ENCODE measurements around the gene PLB1. TPM values are rescaled to one million over a fixed set of nuclear protein-coding genes. Genes with fewer than 3 reads are reported as not detected.

PLB1 gene
- total RNA-seq, 2 experiments from 2014 or later: not detected

DNA sequence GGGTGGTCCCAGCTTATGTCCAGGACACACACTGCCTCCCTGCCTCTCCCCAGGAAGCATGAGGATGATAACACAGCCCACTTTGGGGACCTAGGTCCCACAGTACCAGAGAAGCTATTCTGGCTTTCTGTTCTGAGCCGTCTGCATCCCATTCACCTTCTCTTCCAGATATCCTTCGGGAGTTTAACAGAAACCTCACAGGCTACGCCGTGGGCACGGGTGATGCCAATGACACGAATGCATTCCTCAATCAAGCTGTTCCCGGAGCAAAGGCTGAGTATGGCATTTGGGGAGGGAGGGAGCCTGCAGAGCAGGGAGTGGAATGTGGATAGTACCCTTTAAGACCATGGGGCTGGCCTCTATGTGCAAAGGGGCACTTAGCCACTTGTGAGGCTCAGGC, 102.6 kb downstream of the PLB1 start:
- Histone ChIP-seq H3K36me3 (ENCODE audit: insufficient read depth, low read length) (no peaks in the 10 kb centered on the region), H3K4me1 (ENCODE audit: insufficient read depth, low read length, poor library complexity, severe bottlenecking) (no peaks in the 10 kb centered on the region), H3K27ac (ENCODE audit: low read depth, low read length, poor library complexity, severe bottlenecking) (no peak overlapping the region), H3K4me2 (ENCODE audit: low read length) (no peak overlapping the region), H3K9me2 (ENCODE audit: insufficient read depth, low read length) (no peaks in the 10 kb centered on the region), H3K4me3 (ENCODE audit: low read depth, low read length, poor library complexity, severe bottlenecking) (no peak overlapping the region), H3K9me3 (ENCODE audit: low read length) (no peaks in the 10 kb centered on the region), H3K79me2 (ENCODE audit: insufficient read depth, low read depth, low read length) (no peaks in the 10 kb centered on the region), H2AFZ (ENCODE audit: low read length) (no peak overlapping the region), H4K20me1 (ENCODE audit: insufficient read depth, low read length) (no peaks in the 10 kb centered on the region)
- no peak for DNase-seq (ENCODE audit: low spot score)
- intact Hi-C loops (cut with micrococcal nuclease; ENCODE audit: unreplicated experiment): no loop called here
- no TSS peak for BruUV-seq (replicated peaks)
- CTCF ChIA-PET (ENCODE audit: unreplicated experiment): no interaction called here
- POLR2A ChIA-PET: no interaction called here
- no peak for TF ChIP-seq EZH2phosphoT487 (IDR thresholded peaks at IDR 0.05; ENCODE audit: borderline replicate concordance, low read depth, low read length)
- TF ChIP-seq, protein P1, sequence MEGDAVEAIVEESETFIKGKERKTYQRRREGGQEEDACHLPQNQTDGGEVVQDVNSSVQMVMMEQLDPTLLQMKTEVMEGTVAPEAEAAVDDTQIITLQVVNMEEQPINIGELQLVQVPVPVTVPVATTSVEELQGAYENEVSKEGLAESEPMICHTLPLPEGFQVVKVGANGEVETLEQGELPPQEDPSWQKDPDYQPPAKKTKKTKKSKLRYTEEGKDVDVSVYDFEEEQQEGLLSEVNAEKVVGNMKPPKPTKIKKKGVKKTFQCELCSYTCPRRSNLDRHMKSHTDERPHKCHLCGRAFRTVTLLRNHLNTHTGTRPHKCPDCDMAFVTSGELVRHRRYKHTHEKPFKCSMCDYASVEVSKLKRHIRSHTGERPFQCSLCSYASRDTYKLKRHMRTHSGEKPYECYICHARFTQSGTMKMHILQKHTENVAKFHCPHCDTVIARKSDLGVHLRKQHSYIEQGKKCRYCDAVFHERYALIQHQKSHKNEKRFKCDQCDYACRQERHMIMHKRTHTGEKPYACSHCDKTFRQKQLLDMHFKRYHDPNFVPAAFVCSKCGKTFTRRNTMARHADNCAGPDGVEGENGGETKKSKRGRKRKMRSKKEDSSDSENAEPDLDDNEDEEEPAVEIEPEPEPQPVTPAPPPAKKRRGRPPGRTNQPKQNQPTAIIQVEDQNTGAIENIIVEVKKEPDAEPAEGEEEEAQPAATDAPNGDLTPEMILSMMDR (conservative IDR thresholded peaks at IDR 0.05; ENCODE audit: low read length): no peak

DNA sequence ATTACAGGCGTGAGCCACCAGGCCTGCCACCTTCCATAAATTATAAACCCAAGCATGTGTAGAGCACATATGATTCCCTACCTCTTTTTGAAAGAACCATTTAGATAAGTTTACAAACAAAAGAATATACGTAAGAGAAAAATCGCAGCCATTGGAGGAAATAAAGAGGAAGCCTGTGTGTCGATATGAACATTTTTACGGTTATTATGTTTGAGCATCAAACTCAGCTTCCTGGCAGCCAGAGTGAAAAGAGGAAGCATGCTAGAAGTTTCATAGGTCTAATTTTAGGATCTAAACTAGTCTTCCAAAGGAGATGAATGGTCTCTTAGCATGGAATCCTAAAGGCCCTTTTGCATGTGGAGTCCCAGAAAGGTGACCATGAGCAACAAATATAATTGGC, 104.3 kb downstream of the PLB1 start:
- CTCF ChIA-PET (ENCODE audit: unreplicated experiment): no interaction called here
- TF ChIP-seq, protein P1 (conservative IDR thresholded peaks at IDR 0.05; ENCODE audit: low read length): no peak
- TF ChIP-seq EZH2phosphoT487 (IDR thresholded peaks at IDR 0.05; ENCODE audit: borderline replicate concordance, low read depth, low read length): no peak
- H3K4me2 ChIP-seq (ENCODE audit: low read length): no peak overlapping the region
- H3K36me3 ChIP-seq (ENCODE audit: insufficient read depth, low read length): no peaks in the 10 kb centered on the region
- H3K27ac ChIP-seq (ENCODE audit: low read depth, low read length, poor library complexity, severe bottlenecking): no peak overlapping the region
- H3K4me1 ChIP-seq (ENCODE audit: insufficient read depth, low read length, poor library complexity, severe bottlenecking): no peaks in the 10 kb centered on the region
- H3K4me3 ChIP-seq (ENCODE audit: low read depth, low read length, poor library complexity, severe bottlenecking): no peak overlapping the region
- H2AFZ ChIP-seq (ENCODE audit: low read length): no peak overlapping the region
- no peak for DNase-seq (ENCODE audit: low spot score)
- H3K9me3 ChIP-seq (ENCODE audit: low read length): no peaks in the 10 kb centered on the region
- POLR2A ChIA-PET: no interaction called here
- BruUV-seq (replicated peaks): no TSS peak
- no peaks in the 10 kb centered on the region for H3K9me2 ChIP-seq (ENCODE audit: insufficient read depth, low read length)
- H4K20me1 ChIP-seq (ENCODE audit: insufficient read depth, low read length): no peaks in the 10 kb centered on the region
- intact Hi-C loops (cut with micrococcal nuclease; ENCODE audit: unreplicated experiment): no loop called here
- H3K79me2 ChIP-seq (ENCODE audit: insufficient read depth, low read depth, low read length): no peaks in the 10 kb centered on the region

DNA sequence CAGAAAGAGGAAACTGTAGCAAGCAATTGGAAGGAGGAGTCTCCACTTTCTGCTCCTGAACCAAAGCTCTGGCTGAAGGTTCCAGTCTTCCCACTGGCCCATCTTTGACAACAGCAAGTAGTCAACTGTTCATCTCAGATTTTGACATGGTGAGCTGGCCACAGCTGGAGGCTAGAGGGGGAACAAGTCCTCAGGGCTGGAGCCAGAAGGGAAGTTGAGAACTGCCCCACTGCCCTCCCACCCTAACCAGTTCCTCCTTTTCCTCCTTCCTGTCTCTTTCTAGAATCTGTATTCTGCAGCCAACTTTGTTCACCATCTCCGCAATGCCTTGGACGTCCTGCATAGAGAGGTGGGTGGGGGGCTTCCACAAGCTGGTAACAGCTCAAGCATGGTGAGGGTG, 105.8 kb downstream of the PLB1 start:
- H3K27ac ChIP-seq (ENCODE audit: low read depth, low read length, poor library complexity, severe bottlenecking): no peak overlapping the region
- DNase-seq (ENCODE audit: low spot score): no peak
- H3K79me2 ChIP-seq (ENCODE audit: insufficient read depth, low read depth, low read length): no peaks in the 10 kb centered on the region
- intact Hi-C loops (cut with micrococcal nuclease; ENCODE audit: unreplicated experiment): no loop called here
- TF ChIP-seq EZH2phosphoT487 (IDR thresholded peaks at IDR 0.05; ENCODE audit: borderline replicate concordance, low read depth, low read length): no peak
- TF ChIP-seq, protein P1 (conservative IDR thresholded peaks at IDR 0.05; ENCODE audit: low read length): no peak
- no peaks in the 10 kb centered on the region for H3K36me3 ChIP-seq (ENCODE audit: insufficient read depth, low read length)
- POLR2A ChIA-PET: no interaction called here
- no peaks in the 10 kb centered on the region for H3K4me1 ChIP-seq (ENCODE audit: insufficient read depth, low read length, poor library complexity, severe bottlenecking)
- no peak overlapping the region for H3K4me2 ChIP-seq (ENCODE audit: low read length)
- no peak overlapping the region for H2AFZ ChIP-seq (ENCODE audit: low read length)
- H4K20me1 ChIP-seq (ENCODE audit: insufficient read depth, low read length): no peaks in the 10 kb centered on the region
- H3K9me2 ChIP-seq (ENCODE audit: insufficient read depth, low read length): no peaks in the 10 kb centered on the region
- no TSS peak for BruUV-seq (replicated peaks)
- no peak overlapping the region for H3K4me3 ChIP-seq (ENCODE audit: low read depth, low read length, poor library complexity, severe bottlenecking)
- no peaks in the 10 kb centered on the region for H3K9me3 ChIP-seq (ENCODE audit: low read length)
- CTCF ChIA-PET (ENCODE audit: unreplicated experiment): no interaction called here
